Esophagus muscularis mucosa (tissue), 4 donors: ENCODE data around the gene DOCK4.

ENCODE experiments used
- CTCF ChIP-seq, 3 experiments: fragments of 200-600 bp in 2 of 3; fragments of 450-650 bp in 1 of 3; sonication (generic) in 2 of 3; IDR thresholded peaks; one replicate each; pipeline ENCODE4 v1.5.1; 2017 to 2019; ENCODE audit warnings: antibody characterized with exemption in 3 of 3, mild to moderate bottlenecking in 2 of 3, moderate library complexity in 1 of 3
- EP300 ChIP-seq: sonication (generic); formaldehyde crosslinking; IDR thresholded peaks from one replicate; pipeline ENCODE4 v1.6.1; 2017; ENCODE audit warnings: antibody characterized with exemption
- POLR2A ChIP-seq: fragments of 450-650 bp; IDR thresholded peaks from one replicate; pipeline ENCODE4 v1.6.1; 2017; ENCODE audit warnings: antibody characterized with exemption, moderate library complexity, mild to moderate bottlenecking, low read depth
- POLR2AphosphoS5 ChIP-seq, 2 donors: sonication (generic); formaldehyde crosslinking; IDR thresholded peaks; one replicate each; pipeline ENCODE4 v1.6.1; 2017; ENCODE audit warnings: antibody characterized with exemption in 2 of 2

GRCh38 chr7:111892588-111892987 lies 313.6 kb downstream of the DOCK4 start:
- TF ChIP-seq CTCF (IDR thresholded peaks at IDR 0.05) (no peak), POLR2A (no peak), POLR2AphosphoS5 (IDR thresholded peaks at IDR 0.05) (no peak), EP300 (no peak)
